GM18507 (cell line): ENCODE measurements around the gene FAM199X.

ENCODE experiments used
- DNase-seq: peaks from one replicate; pipeline ENCODE4 v3.0.0; 2011; ENCODE audit warnings: low read depth; ENCODE audit not compliant: insufficient read length; ENCODE audit errors: extremely low spot score
- FAIRE-seq: peaks from 2 replicates; lab custom pipeline; 2011; peaks lifted over from hg19 to GRCh38; lab: Jason Lieb, UNC

FAM199X gene

GRCh38 chrX:104165894-104166734 is at the start of gene FAM199X:
TSS of gene FAM199X (plus strand) at chrX:104166453. CDS start at chrX:104166786, 333 bp downstream.
- DNase-seq (peak; percentile 73), FAIRE-seq (peak; percentile 71)

- peak; percentile 72 for FAIRE-seq
Observed at GRCh38 chrX:104117759-104118158, 48.5 kb upstream of the FAM199X start.

GRCh38 chrX:104118765-104119164 is 47.5 kb upstream of the FAM199X start:
- peak; percentile 73 for FAIRE-seq
- no peak for DNase-seq

More at GRCh38 chrX:104117759-104118158, 48.5 kb upstream of the FAM199X start:
- DNase-seq = no peak

- DNase-seq = no peak
- FAIRE-seq = peak; percentile 53
Observed at GRCh38 chrX:104122829-104123228, 43.4 kb upstream of the FAM199X start.

- FAIRE-seq (no peak), DNase-seq (no peak)
Observed at GRCh38 chrX:104126856-104127255, 39.4 kb upstream of the FAM199X start.

- DNase-seq (no peak), FAIRE-seq (no peak)
Observed at GRCh38 chrX:104130808-104131207, 35.4 kb upstream of the FAM199X start.

- no peak for FAIRE-seq
- no peak for DNase-seq
Observed at GRCh38 chrX:104134583-104135261, 31.5 kb upstream of the FAM199X start.

- DNase-seq (no peak), FAIRE-seq (no peak)
Observed at GRCh38 chrX:104135677-104136076, 30.6 kb upstream of the FAM199X start.

- no peak for DNase-seq
- FAIRE-seq = peak; percentile 84
Observed at GRCh38 chrX:104136241-104137019, 29.8 kb upstream of the FAM199X start.

GRCh38 chrX:104137496-104137895 is 28.8 kb upstream of the FAM199X start:
- DNase-seq = no peak
- FAIRE-seq = no peak

- no peak for DNase-seq
- FAIRE-seq = no peak
Observed at GRCh38 chrX:104141087-104141760, 25.0 kb upstream of the FAM199X start.

GRCh38 chrX:104151037-104151436 is 15.2 kb upstream of the FAM199X start:
- FAIRE-seq (no peak), DNase-seq (no peak)

GRCh38 chrX:104156630-104157529 is 9.4 kb upstream of the FAM199X start, which contains the start of gene SLC25A53:
TSS of gene SLC25A53 (minus strand) at chrX:104157009. CDS start at chrX:104105257, 51,752 bp downstream.
- FAIRE-seq = peak; percentile 80
- no peak for DNase-seq

GRCh38 chrX:104166735-104167436 is 633 bp downstream of the FAM199X start:
- FAIRE-seq (no peak), DNase-seq (no peak)

GRCh38 chrX:104168127-104168526 is 1.9 kb downstream of the FAM199X start:
- no peak for DNase-seq
- FAIRE-seq = no peak

GRCh38 chrX:104172121-104172520 is 5.9 kb downstream of the FAM199X start:
- DNase-seq (no peak), FAIRE-seq (no peak)

GRCh38 chrX:104172788-104173187 is 6.5 kb downstream of the FAM199X start:
- DNase-seq (no peak), FAIRE-seq (no peak)

GRCh38 chrX:104173841-104174240 is 7.6 kb downstream of the FAM199X start:
- no peak for FAIRE-seq
- no peak for DNase-seq
